Trophoblast cell (in vitro differentiated cells and primary cell): ENCODE measurements around the gene GNGT1.

Source experiments
- DNase-seq, 2 donors: peaks; one replicate each; pipeline ENCODE4 v3.0.0-alpha.2; 2016
- H2AFZ ChIP-seq: 2 replicates; pipeline ENCODE4 v1.6.1; 2013; ENCODE audit warnings: low read length, moderate library complexity, mild to moderate bottlenecking; ENCODE audit not compliant: insufficient read depth, poor library complexity
- H2AK5ac ChIP-seq: 2 replicates; pipeline ENCODE4 v1.6.1; 2013; ENCODE audit warnings: mild to moderate bottlenecking, low read length
- H2BK120ac ChIP-seq: 2 replicates; pipeline ENCODE4 v1.6.1; 2013; ENCODE audit warnings: low read length, mild to moderate bottlenecking, moderate library complexity; ENCODE audit not compliant: insufficient read depth, poor library complexity
- H2BK12ac ChIP-seq: 2 replicates; pipeline ENCODE4 v1.6.1; 2013; ENCODE audit warnings: mild to moderate bottlenecking, low read length, moderate library complexity
- H2BK5ac ChIP-seq: 2 replicates; pipeline ENCODE4 v1.6.1; 2013; ENCODE audit warnings: low read length, low read depth, moderate library complexity, mild to moderate bottlenecking; ENCODE audit not compliant: poor library complexity
- H3K14ac ChIP-seq: 2 replicates; pipeline ENCODE4 v1.6.1; 2013; ENCODE audit warnings: mild to moderate bottlenecking, low read length
- H3K18ac ChIP-seq: 2 replicates; pipeline ENCODE4 v1.6.1; 2013; ENCODE audit warnings: mild to moderate bottlenecking, low read length
- H3K23ac ChIP-seq: 2 replicates; pipeline ENCODE4 v1.6.1; 2013; ENCODE audit warnings: low read length
- H3K27ac ChIP-seq: 2 replicates; pipeline ENCODE4 v1.5.1; 2013; ENCODE audit warnings: low read depth, mild to moderate bottlenecking, inconsistent platforms, low read length, moderate library complexity
- H3K27me3 ChIP-seq: 2 replicates; pipeline ENCODE4 v1.6.1; 2013; ENCODE audit warnings: inconsistent platforms, mild to moderate bottlenecking, low read length, moderate library complexity; ENCODE audit not compliant: insufficient read depth
- H3K36me3 ChIP-seq, 2 experiments: 1 replicate in 1 of 2; 2 replicates in 1 of 2; pipeline ENCODE4 v1.6.1; 2013; ENCODE audit warnings: low read length in 2 of 2, mild to moderate bottlenecking in 2 of 2, moderate library complexity in 1 of 2; ENCODE audit not compliant: insufficient read depth in 2 of 2, control insufficient read depth in 1 of 2
- H3K4ac ChIP-seq: 2 replicates; pipeline ENCODE4 v1.6.1; 2013; ENCODE audit warnings: low read depth, mild to moderate bottlenecking, low read length, moderate library complexity
- H3K4me1 ChIP-seq, 2 experiments: 1 replicate in 1 of 2; 2 replicates in 1 of 2; pipeline ENCODE4 v1.6.1; 2013; ENCODE audit warnings: low read length in 2 of 2, mild to moderate bottlenecking in 2 of 2, moderate library complexity in 1 of 2; ENCODE audit not compliant: insufficient read depth in 2 of 2, control insufficient read depth in 1 of 2
- H3K4me2 ChIP-seq: 2 replicates; pipeline ENCODE4 v1.6.1; 2013; ENCODE audit warnings: inconsistent platforms, mild to moderate bottlenecking, low read length, moderate library complexity
- H3K4me3 ChIP-seq: 2 replicates; pipeline ENCODE4 v1.5.1; 2013; ENCODE audit warnings: mild to moderate bottlenecking, low read depth, low read length, inconsistent platforms
- H3K79me1 ChIP-seq: one replicate; pipeline ENCODE4 v1.6.1; 2013; ENCODE audit warnings: low read length
- H3K79me2 ChIP-seq: 2 replicates; pipeline ENCODE4 v1.6.1; 2013; ENCODE audit warnings: low read length, mild to moderate bottlenecking; ENCODE audit not compliant: control insufficient read depth, insufficient read depth, poor library complexity
- H3K9ac ChIP-seq: 2 replicates; pipeline ENCODE4 v1.6.1; 2013; ENCODE audit warnings: mild to moderate bottlenecking, low read length
- H3K9me3 ChIP-seq: 2 replicates; pipeline ENCODE4 v1.6.1; 2013; ENCODE audit warnings: low read depth, mild to moderate bottlenecking, control low read depth, inconsistent platforms, low read length; ENCODE audit not compliant: insufficient read depth
- H4K12ac ChIP-seq: 2 replicates; pipeline ENCODE4 v1.6.1; 2013; ENCODE audit warnings: low read depth, mild to moderate bottlenecking, low read length, moderate library complexity
- H4K8ac ChIP-seq: 2 replicates; pipeline ENCODE4 v1.6.1; 2013; ENCODE audit warnings: low read depth, mild to moderate bottlenecking, low read length, moderate library complexity
- H4K91ac ChIP-seq: one replicate; pipeline ENCODE4 v1.6.1; 2013; ENCODE audit warnings: low read depth, mild to moderate bottlenecking, low read length, moderate library complexity
- WGBS: extraction: QIAGEN DNeasy Blood & Tissue Kit; methylation state at CpG from one replicate; pipeline ENCODE4 v1.1.7; 2013; ENCODE audit warnings: missing lambda C conversion rate; ENCODE audit not compliant: insufficient read length, insufficient coverage; ENCODE audit errors: extremely low coverage; 5-methylcytosine and 5-hydroxymethylcytosine counted together

The GNGT1 gene

GRCh38 chr7:93884541-93884940, 21.8 kb upstream of the GNGT1 start:
- H2AK5ac ChIP-seq = no peak overlapping the region
- no peak overlapping the region for H3K9ac ChIP-seq
- H3K4me1 ChIP-seq = no peaks in the 10 kb centered on the region
- no peak overlapping the region for H3K14ac ChIP-seq
- H3K27ac ChIP-seq = no peak overlapping the region
- no peak overlapping the region for H2AFZ ChIP-seq
- no peak overlapping the region for H3K4me2 ChIP-seq
- H2BK120ac ChIP-seq = no peak overlapping the region
- H2BK5ac ChIP-seq = no peak overlapping the region
- no peak overlapping the region for H4K91ac ChIP-seq
- H3K4me3 ChIP-seq = no peak overlapping the region
- no peaks in the 10 kb centered on the region for H3K79me2 ChIP-seq
- no peak overlapping the region for H2BK12ac ChIP-seq
- DNase-seq = no peak
- H3K23ac ChIP-seq = no peak overlapping the region
- no peaks in the 10 kb centered on the region for H3K36me3 ChIP-seq
- H4K12ac ChIP-seq = no peak overlapping the region
- H3K27me3 ChIP-seq = no peaks in the 10 kb centered on the region
- no peaks in the 10 kb centered on the region for H3K9me3 ChIP-seq
- no CpG with 5 or more reads among the region's 1 CpG for WGBS
- no peaks in the 10 kb centered on the region for H3K79me1 ChIP-seq
- H3K18ac ChIP-seq = no peak overlapping the region
- H3K4ac ChIP-seq = no peak overlapping the region
- H4K8ac ChIP-seq = no peak overlapping the region

- Histone ChIP-seq H2BK12ac (no peak overlapping the region), H3K27ac (no peak overlapping the region), H3K36me3 (no peaks in the 10 kb centered on the region), H3K4me3 (no peak overlapping the region), H3K27me3 (no peaks in the 10 kb centered on the region), H2AFZ (no peak overlapping the region), H2BK5ac (no peak overlapping the region), H4K8ac (no peak overlapping the region), H2BK120ac (no peak overlapping the region), H3K4me2 (no peak overlapping the region), H3K9ac (no peak overlapping the region), H3K79me1 (no peaks in the 10 kb centered on the region), H3K9me3 (no peaks in the 10 kb centered on the region), H3K79me2 (no peaks in the 10 kb centered on the region), H3K4ac (no peak overlapping the region), H3K4me1 (no peaks in the 10 kb centered on the region), H2AK5ac (no peak overlapping the region), H3K23ac (no peak overlapping the region), H3K14ac (no peak overlapping the region), H4K12ac (no peak overlapping the region), H3K18ac (no peak overlapping the region), H4K91ac (no peak overlapping the region)
- DNase-seq = no peak
- no CpG with 5 or more reads among the region's 3 CpGs for WGBS
Measured at GRCh38 chr7:93889261-93889660, 17.1 kb upstream of the GNGT1 start.

GRCh38 chr7:93890041-93890463, 16.3 kb upstream of the GNGT1 start:
- Histone ChIP-seq H3K4me2 (peak overlapping the region; percentile 87), H3K18ac (no peak overlapping the region), H3K9me3 (no peaks in the 10 kb centered on the region), H2BK12ac (no peak overlapping the region), H2AK5ac (no peak overlapping the region), H2BK5ac (no peak overlapping the region), H3K4me1 (no peaks in the 10 kb centered on the region), H3K79me2 (no peaks in the 10 kb centered on the region), H2AFZ (peak overlapping the region; percentile 72), H3K4me3 (peak overlapping the region; percentile 68), H3K79me1 (no peaks in the 10 kb centered on the region), H4K12ac (no peak overlapping the region), H3K9ac (peak overlapping the region; percentile 54), H2BK120ac (no peak overlapping the region), H4K8ac (no peak overlapping the region), H3K23ac (no peak overlapping the region), H3K4ac (no peak overlapping the region), H3K27me3 (no peaks in the 10 kb centered on the region), H3K36me3 (no peaks in the 10 kb centered on the region), H3K27ac (no peak overlapping the region), H4K91ac (no peak overlapping the region), H3K14ac (no peak overlapping the region)
- peak; percentile 32 to 57 for DNase-seq
- WGBS = no CpG with 5 or more reads among the region's 28 CpGs

GRCh38 chr7:93890464-93891068, 15.8 kb upstream of the GNGT1 start, which contains the start of gene TFPI2:
TFPI2 (minus strand) TSS chr7:93890753; CDS start chr7:93890678, 75 bp downstream.
- H2BK5ac ChIP-seq = no peak within 1 kb of the TSS
- no peak within 1 kb of the TSS for H4K91ac ChIP-seq
- H3K14ac ChIP-seq = no peak within 1 kb of the TSS
- peak within 1 kb of the TSS; percentile 72 for H2AFZ ChIP-seq
- no peak within 1 kb of the TSS for H3K23ac ChIP-seq
- no peak within 1 kb of the TSS for H4K8ac ChIP-seq
- H4K12ac ChIP-seq = no peak within 1 kb of the TSS
- peak within 1 kb of the TSS; percentile 54 for H3K9ac ChIP-seq
- peak; percentile 92 to 94 for DNase-seq
- no peaks in the 10 kb centered on the region for H3K79me2 ChIP-seq
- H3K4me1 ChIP-seq = no peaks in the 10 kb centered on the region
- H2AK5ac ChIP-seq = no peak within 1 kb of the TSS
- no peaks in the 10 kb centered on the region for H3K27me3 ChIP-seq
- no peaks in the 10 kb centered on the region for H3K9me3 ChIP-seq
- H3K18ac ChIP-seq = no peak within 1 kb of the TSS
- H3K4ac ChIP-seq = no peak within 1 kb of the TSS
- H3K36me3 ChIP-seq = no peaks in the 10 kb centered on the region
- H2BK12ac ChIP-seq = no peak within 1 kb of the TSS
- H3K79me1 ChIP-seq = no peaks in the 10 kb centered on the region
- peak within 1 kb of the TSS; percentile 68 for H3K4me3 ChIP-seq
- no peak within 1 kb of the TSS for H3K27ac ChIP-seq
- peak within 1 kb of the TSS; percentile 87 for H3K4me2 ChIP-seq
- WGBS = no CpG with 5 or more reads among the region's 49 CpGs
- H2BK120ac ChIP-seq = no peak within 1 kb of the TSS
